ENCODE measurements around the gene GPR84. TPM values are rescaled to one million over a fixed set of nuclear protein-coding genes. Genes with fewer than 3 reads are reported as not detected.
A peak's percentile ranks its signal among the peaks of the same experiment; 100 is the strongest.

The GPR84 gene
- total and polyA plus RNA-seq, 9 of the 15 experiments (the other 6 are each of a cell fraction or from before 2014, with no cell fraction given): 0.07 to 0.18 (median 0.11) TPM; not detected in 5

DNA sequence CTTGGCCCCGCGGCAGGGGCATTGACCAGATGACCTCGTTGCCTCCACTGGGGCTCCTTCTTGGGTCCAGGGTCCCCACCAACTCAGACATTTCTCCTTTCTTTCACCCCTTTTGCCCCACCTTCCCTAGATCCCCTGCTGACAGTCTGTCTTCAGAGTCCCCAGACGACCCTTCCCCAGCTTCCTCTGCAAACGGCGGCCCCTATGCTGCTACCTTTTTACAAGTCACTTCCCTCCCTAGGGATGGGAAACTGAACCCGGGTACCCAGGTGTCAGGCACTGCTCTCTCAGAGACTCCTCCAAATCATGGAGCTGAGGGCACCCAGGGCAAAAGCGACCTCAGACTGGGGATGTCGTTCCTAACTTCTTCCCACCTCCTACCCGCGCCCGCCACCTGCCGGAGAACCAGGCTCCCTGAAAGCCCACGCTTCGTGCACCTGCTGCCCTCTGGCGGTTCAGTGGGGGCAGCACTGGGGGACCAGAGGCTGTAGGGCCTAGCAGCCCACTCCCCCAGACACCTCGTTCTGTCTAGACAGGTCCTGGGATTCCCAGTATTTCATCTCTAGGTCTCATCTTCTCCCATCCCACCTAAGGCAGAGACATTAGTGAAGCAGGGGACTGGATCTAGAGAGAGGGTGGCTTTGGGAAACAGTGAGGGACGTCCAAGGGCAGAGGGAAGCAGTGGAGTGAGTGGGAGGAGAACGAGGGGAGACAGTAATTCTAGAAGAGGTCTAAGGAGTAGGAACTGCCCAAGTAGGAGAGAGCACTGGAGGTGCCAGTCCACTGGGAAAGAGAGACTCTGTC, 15.3 kb upstream of the GPR84 start (continued):
- TF ChIP-seq ZNF23 (CRISPR knock-in tag; IDR thresholded peaks at IDR 0.05): no peak
- TF ChIP-seq, protein P1, sequence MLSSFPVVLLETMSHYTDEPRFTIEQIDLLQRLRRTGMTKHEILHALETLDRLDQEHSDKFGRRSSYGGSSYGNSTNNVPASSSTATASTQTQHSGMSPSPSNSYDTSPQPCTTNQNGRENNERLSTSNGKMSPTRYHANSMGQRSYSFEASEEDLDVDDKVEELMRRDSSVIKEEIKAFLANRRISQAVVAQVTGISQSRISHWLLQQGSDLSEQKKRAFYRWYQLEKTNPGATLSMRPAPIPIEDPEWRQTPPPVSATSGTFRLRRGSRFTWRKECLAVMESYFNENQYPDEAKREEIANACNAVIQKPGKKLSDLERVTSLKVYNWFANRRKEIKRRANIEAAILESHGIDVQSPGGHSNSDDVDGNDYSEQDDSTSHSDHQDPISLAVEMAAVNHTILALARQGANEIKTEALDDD (IDR thresholded peaks at IDR 0.05): no peak
- TF ChIP-seq, protein P2, sequence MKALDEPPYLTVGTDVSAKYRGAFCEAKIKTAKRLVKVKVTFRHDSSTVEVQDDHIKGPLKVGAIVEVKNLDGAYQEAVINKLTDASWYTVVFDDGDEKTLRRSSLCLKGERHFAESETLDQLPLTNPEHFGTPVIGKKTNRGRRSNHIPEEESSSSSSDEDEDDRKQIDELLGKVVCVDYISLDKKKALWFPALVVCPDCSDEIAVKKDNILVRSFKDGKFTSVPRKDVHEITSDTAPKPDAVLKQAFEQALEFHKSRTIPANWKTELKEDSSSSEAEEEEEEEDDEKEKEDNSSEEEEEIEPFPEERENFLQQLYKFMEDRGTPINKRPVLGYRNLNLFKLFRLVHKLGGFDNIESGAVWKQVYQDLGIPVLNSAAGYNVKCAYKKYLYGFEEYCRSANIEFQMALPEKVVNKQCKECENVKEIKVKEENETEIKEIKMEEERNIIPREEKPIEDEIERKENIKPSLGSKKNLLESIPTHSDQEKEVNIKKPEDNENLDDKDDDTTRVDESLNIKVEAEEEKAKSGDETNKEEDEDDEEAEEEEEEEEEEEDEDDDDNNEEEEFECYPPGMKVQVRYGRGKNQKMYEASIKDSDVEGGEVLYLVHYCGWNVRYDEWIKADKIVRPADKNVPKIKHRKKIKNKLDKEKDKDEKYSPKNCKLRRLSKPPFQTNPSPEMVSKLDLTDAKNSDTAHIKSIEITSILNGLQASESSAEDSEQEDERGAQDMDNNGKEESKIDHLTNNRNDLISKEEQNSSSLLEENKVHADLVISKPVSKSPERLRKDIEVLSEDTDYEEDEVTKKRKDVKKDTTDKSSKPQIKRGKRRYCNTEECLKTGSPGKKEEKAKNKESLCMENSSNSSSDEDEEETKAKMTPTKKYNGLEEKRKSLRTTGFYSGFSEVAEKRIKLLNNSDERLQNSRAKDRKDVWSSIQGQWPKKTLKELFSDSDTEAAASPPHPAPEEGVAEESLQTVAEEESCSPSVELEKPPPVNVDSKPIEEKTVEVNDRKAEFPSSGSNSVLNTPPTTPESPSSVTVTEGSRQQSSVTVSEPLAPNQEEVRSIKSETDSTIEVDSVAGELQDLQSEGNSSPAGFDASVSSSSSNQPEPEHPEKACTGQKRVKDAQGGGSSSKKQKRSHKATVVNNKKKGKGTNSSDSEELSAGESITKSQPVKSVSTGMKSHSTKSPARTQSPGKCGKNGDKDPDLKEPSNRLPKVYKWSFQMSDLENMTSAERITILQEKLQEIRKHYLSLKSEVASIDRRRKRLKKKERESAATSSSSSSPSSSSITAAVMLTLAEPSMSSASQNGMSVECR (CRISPR knock-in tag; IDR thresholded peaks at IDR 0.05): peak; percentile 91
- TF ChIP-seq, protein P3, sequence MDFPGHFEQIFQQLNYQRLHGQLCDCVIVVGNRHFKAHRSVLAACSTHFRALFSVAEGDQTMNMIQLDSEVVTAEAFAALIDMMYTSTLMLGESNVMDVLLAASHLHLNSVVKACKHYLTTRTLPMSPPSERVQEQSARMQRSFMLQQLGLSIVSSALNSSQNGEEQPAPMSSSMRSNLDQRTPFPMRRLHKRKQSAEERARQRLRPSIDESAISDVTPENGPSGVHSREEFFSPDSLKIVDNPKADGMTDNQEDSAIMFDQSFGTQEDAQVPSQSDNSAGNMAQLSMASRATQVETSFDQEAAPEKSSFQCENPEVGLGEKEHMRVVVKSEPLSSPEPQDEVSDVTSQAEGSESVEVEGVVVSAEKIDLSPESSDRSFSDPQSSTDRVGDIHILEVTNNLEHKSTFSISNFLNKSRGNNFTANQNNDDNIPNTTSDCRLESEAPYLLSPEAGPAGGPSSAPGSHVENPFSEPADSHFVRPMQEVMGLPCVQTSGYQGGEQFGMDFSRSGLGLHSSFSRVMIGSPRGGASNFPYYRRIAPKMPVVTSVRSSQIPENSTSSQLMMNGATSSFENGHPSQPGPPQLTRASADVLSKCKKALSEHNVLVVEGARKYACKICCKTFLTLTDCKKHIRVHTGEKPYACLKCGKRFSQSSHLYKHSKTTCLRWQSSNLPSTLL (IDR thresholded peaks at IDR 0.05): no peak
- no peak for TF ChIP-seq TSC22D4 (tag; IDR thresholded peaks at IDR 0.05)
- no peak for TF ChIP-seq ZNF717 (CRISPR knock-in tag; IDR thresholded peaks at IDR 0.05)
- peak; percentile 35 to 79; a peak in 2 of 4 replicates for TF ChIP-seq MAZ (CRISPR knock-in tag; conservative IDR thresholded peaks at IDR 0.05 in 1 of 2, IDR thresholded peaks at IDR 0.05 in 1 of 2)
- TF ChIP-seq, protein P4, sequence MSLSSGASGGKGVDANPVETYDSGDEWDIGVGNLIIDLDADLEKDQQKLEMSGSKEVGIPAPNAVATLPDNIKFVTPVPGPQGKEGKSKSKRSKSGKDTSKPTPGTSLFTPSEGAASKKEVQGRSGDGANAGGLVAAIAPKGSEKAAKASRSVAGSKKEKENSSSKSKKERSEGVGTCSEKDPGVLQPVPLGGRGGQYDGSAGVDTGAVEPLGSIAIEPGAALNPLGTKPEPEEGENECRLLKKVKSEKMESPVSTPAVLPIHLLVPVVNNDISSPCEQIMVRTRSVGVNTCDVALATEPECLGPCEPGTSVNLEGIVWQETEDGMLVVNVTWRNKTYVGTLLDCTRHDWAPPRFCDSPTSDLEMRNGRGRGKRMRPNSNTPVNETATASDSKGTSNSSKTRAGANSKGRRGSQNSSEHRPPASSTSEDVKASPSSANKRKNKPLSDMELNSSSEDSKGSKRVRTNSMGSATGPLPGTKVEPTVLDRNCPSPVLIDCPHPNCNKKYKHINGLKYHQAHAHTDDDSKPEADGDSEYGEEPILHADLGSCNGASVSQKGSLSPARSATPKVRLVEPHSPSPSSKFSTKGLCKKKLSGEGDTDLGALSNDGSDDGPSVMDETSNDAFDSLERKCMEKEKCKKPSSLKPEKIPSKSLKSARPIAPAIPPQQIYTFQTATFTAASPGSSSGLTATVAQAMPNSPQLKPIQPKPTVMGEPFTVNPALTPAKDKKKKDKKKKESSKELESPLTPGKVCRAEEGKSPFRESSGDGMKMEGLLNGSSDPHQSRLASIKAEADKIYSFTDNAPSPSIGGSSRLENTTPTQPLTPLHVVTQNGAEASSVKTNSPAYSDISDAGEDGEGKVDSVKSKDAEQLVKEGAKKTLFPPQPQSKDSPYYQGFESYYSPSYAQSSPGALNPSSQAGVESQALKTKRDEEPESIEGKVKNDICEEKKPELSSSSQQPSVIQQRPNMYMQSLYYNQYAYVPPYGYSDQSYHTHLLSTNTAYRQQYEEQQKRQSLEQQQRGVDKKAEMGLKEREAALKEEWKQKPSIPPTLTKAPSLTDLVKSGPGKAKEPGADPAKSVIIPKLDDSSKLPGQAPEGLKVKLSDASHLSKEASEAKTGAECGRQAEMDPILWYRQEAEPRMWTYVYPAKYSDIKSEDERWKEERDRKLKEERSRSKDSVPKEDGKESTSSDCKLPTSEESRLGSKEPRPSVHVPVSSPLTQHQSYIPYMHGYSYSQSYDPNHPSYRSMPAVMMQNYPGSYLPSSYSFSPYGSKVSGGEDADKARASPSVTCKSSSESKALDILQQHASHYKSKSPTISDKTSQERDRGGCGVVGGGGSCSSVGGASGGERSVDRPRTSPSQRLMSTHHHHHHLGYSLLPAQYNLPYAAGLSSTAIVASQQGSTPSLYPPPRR (CRISPR knock-in tag; IDR thresholded peaks at IDR 0.05; ENCODE audit: borderline replicate concordance): 0 out of 2 replicates have a peak, but pooled peaks have one; percentile 19
- no peak for TF ChIP-seq BDP1 (IDR thresholded peaks at IDR 0.05; ENCODE audit: insufficient read depth, insufficient read length)
- TF ChIP-seq ID3 (CRISPR knock-in tag; IDR thresholded peaks at IDR 0.05): no peak
- TF ChIP-seq ID3 (tag; IDR thresholded peaks at IDR 0.05): no peak
- no peak for TF ChIP-seq GABPA (tag; conservative IDR thresholded peaks at IDR 0.05; ENCODE audit: low read depth)
- no peak for TF ChIP-seq MECOM (CRISPR knock-in tag; IDR thresholded peaks at IDR 0.05)
- TF ChIP-seq HDAC6 (IDR thresholded peaks at IDR 0.05; ENCODE audit: low read depth, low read length): no peak

All from K562 (cell line).